Peyer's patch (tissue), 4 donors: ENCODE measurements around the gene PIGU.

Source experiments
- CTCF ChIP-seq, 6 experiments: fragments of 450-650 bp in 4 of 6; fragments of 200-600 bp in 2 of 6; sonication (generic) in 1 of 6; IDR thresholded peaks; one replicate each; pipeline ENCODE4 v1.5.1; 2017 to 2019; ENCODE audit warnings: antibody characterized with exemption in 6 of 6, mild to moderate bottlenecking in 3 of 6, moderate library complexity in 1 of 6
- POLR2A ChIP-seq, 2 donors: fragments of 450-650 bp; IDR thresholded peaks; one replicate each; pipeline ENCODE4 v1.5.1; 2017; ENCODE audit warnings: antibody characterized with exemption in 2 of 2, mild to moderate bottlenecking in 2 of 2, moderate library complexity in 2 of 2

GRCh38 chr20:34577061-34577460 is 99.8 kb downstream of the PIGU start:
- TF ChIP-seq CTCF (IDR thresholded peaks at IDR 0.05): no peak
- TF ChIP-seq POLR2A (IDR thresholded peaks at IDR 0.05): no peak
